ENCODE data around the gene SRPRB. TPM values are rescaled to one million over a fixed set of nuclear protein-coding genes. Genes with fewer than 3 reads are reported as not detected.

Gene SRPRB
- total RNA-seq, 1 donor from 2014 or later, result 22.9 TPM

DNA sequence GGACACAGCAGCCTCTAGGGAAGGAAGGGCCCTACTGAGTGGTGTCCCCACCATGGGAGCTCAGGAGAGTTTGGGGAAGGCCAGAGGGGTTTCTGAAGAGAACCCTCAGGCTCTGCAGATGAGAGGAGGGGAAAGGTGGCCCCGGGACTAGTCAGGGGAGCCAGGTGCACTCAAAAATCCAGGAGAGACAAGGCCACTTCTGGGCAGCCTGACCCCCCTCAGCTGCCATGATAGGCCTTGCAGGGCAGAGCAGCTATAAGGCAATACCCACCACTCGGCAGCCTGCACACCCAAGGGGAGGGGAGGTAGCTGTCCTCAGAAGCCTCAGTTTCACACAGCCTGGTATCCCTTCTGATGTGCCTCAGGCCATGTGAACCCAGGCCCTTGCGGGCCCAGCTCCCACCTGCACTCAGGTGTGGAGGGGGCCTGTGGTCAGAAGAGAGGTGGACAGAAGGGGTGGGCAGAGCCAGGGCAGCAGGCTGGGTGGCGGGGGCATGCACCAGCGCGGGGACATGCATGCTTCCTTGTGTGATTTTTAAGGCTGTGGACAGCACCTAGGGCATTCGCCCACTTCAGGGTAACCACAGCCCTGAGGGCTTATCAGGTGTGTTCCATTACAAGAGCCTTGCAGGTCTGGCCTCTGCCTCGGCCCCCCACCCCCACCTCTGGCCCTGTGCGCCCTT lies 34.6 kb downstream of the SRPRB start:
- Mint-ChIP-seq H3K4me3 (ENCODE audit: unreplicated experiment) (no peak overlapping the region), H3K36me3 (ENCODE audit: low read depth, unreplicated experiment) (no peaks in the 10 kb centered on the region), H3K9me3 (ENCODE audit: unreplicated experiment) (no peaks in the 10 kb centered on the region), H3K4me1 (ENCODE audit: unreplicated experiment) (no peaks in the 10 kb centered on the region), H3K27me3 (ENCODE audit: unreplicated experiment) (peaks cover 7% of the 10 kb centered on the region), H3K27ac (ENCODE audit: unreplicated experiment) (no peak overlapping the region)
- no peak for DNase-seq (ENCODE audit: low spot score)
- TF ChIP-seq, protein P1, sequence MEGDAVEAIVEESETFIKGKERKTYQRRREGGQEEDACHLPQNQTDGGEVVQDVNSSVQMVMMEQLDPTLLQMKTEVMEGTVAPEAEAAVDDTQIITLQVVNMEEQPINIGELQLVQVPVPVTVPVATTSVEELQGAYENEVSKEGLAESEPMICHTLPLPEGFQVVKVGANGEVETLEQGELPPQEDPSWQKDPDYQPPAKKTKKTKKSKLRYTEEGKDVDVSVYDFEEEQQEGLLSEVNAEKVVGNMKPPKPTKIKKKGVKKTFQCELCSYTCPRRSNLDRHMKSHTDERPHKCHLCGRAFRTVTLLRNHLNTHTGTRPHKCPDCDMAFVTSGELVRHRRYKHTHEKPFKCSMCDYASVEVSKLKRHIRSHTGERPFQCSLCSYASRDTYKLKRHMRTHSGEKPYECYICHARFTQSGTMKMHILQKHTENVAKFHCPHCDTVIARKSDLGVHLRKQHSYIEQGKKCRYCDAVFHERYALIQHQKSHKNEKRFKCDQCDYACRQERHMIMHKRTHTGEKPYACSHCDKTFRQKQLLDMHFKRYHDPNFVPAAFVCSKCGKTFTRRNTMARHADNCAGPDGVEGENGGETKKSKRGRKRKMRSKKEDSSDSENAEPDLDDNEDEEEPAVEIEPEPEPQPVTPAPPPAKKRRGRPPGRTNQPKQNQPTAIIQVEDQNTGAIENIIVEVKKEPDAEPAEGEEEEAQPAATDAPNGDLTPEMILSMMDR (IDR thresholded peaks at IDR 0.05; ENCODE audit: unreplicated experiment), result no peak

DNA sequence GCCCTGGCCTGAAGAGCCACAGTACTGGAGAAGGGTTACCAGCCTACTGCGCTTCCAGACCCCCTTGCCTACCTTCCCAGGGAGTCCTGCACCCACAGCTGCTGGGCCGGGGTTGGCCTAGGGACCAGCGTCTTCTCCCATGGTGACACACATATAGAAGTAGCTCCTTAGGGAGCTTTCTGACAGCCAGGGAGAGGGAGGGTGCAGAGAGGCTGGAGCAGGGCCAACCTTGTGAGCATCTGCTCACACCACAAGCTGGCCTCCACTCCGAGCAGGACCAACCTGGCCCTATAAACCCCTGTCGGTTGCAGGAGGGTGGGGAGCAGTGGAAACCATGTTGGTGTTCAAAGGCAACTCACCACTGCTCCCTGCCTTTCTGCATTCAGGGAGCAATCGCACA lies 35.2 kb downstream of the SRPRB start:
- Mint-ChIP-seq H3K27ac (ENCODE audit: unreplicated experiment) (no peak overlapping the region), H3K36me3 (ENCODE audit: low read depth, unreplicated experiment) (no peaks in the 10 kb centered on the region), H3K9me3 (ENCODE audit: unreplicated experiment) (no peaks in the 10 kb centered on the region), H3K27me3 (ENCODE audit: unreplicated experiment) (peaks cover 7% of the 10 kb centered on the region), H3K4me3 (ENCODE audit: unreplicated experiment) (no peak overlapping the region), H3K4me1 (ENCODE audit: unreplicated experiment) (no peaks in the 10 kb centered on the region)
- TF ChIP-seq, protein P1 (IDR thresholded peaks at IDR 0.05; ENCODE audit: unreplicated experiment), result no peak
- DNase-seq (ENCODE audit: low spot score), result no peak

DNA sequence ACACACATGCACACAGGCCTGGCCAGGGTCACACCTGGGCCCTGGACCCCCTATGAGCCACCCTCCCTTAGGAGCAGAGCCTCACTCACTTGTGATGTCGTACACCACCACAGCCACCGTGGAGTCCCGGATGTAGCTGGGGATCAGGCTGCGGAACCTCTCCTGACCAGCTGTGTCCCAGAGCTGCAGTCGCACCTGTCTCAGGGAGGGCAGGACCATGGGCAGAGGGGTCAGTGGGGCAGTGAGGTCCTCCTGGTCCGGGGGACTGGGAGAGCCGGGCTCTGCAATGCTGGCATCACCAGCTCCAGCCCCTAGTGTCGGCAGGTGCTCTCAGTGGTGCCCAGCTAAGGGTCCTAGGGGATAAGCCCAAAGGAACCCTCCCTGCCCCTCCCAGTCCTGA lies 35.6 kb downstream of the SRPRB start:
- DNase-seq (ENCODE audit: low spot score), result no peak
- Mint-ChIP-seq H3K27ac (ENCODE audit: unreplicated experiment) (no peak overlapping the region), H3K36me3 (ENCODE audit: low read depth, unreplicated experiment) (no peaks in the 10 kb centered on the region), H3K4me1 (ENCODE audit: unreplicated experiment) (no peaks in the 10 kb centered on the region), H3K9me3 (ENCODE audit: unreplicated experiment) (no peaks in the 10 kb centered on the region), H3K27me3 (ENCODE audit: unreplicated experiment) (peaks cover 7% of the 10 kb centered on the region), H3K4me3 (ENCODE audit: unreplicated experiment) (no peak overlapping the region)
- TF ChIP-seq, protein P1 (IDR thresholded peaks at IDR 0.05; ENCODE audit: unreplicated experiment), result no peak

DNA sequence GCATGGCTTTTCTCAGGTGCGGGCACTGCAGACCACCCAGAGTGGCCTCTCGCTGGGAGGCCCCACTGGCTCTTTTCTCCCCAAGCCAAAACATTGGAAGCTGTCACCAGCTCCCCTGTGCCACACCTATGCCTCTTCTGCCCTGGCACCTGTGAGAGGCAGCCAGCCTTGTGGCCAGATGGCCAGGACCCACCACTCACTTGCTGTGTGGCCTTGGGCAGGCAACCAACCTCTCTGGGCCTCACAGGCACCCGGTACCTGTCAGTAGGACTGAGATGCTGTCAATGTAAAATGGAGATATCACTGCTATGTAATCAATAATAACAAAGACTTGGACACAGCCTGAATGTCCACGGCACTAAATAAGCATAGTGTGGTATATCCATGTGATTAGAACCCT lies 36.5 kb downstream of the SRPRB start:
- no peaks in the 10 kb centered on the region for H3K36me3 Mint-ChIP-seq (ENCODE audit: low read depth, unreplicated experiment)
- H3K9me3 Mint-ChIP-seq (ENCODE audit: unreplicated experiment), result no peaks in the 10 kb centered on the region
- H3K27me3 Mint-ChIP-seq (ENCODE audit: unreplicated experiment), result peaks cover 2% of the 10 kb centered on the region
- TF ChIP-seq, protein P1 (IDR thresholded peaks at IDR 0.05; ENCODE audit: unreplicated experiment), result no peak
- H3K4me3 Mint-ChIP-seq (ENCODE audit: unreplicated experiment), result no peak overlapping the region
- no peaks in the 10 kb centered on the region for H3K4me1 Mint-ChIP-seq (ENCODE audit: unreplicated experiment)
- no peak overlapping the region for H3K27ac Mint-ChIP-seq (ENCODE audit: unreplicated experiment)
- no peak for DNase-seq (ENCODE audit: low spot score)

DNA sequence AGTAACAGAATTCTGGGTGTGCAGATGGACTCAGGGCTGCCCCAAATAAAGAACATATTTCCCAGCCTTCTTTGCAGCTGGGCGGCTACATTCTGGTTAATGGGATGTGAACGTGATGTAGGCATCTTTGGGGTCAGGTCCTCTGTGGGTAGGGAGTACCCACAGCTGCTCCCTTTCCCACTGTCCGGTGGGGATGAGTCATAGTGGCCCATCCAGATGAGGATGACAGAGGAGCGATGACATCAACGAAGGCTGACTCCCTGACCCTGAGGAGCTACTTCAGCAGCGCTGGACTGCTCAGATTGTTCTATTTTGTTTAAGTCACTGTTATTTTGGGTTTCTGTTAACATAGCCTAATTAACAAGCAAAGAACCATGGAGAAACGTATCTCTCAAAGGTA lies 38.0 kb downstream of the SRPRB start:
- DNase-seq (ENCODE audit: low spot score), result no peak
- Mint-ChIP-seq H3K4me3 (ENCODE audit: unreplicated experiment) (no peak overlapping the region), H3K9me3 (ENCODE audit: unreplicated experiment) (no peaks in the 10 kb centered on the region), H3K4me1 (ENCODE audit: unreplicated experiment) (no peaks in the 10 kb centered on the region), H3K36me3 (ENCODE audit: low read depth, unreplicated experiment) (no peaks in the 10 kb centered on the region), H3K27ac (ENCODE audit: unreplicated experiment) (no peak overlapping the region), H3K27me3 (ENCODE audit: unreplicated experiment) (peaks cover 2% of the 10 kb centered on the region)
- TF ChIP-seq, protein P1 (IDR thresholded peaks at IDR 0.05; ENCODE audit: unreplicated experiment), result no peak
